KMS-11 (cell line): ENCODE results near the gene NEURL2.
"Not testable (repeated sequence)": the region's sequence is repeated elsewhere in the genome, so short reads cannot be mapped to it uniquely, and the experiment has no call there.

Experiments used
- H2AFZ ChIP-seq: fragments of 200-600 bp; sonication (generic); 2 replicates; pipeline ENCODE4 v1.6.1; 2016; ENCODE audit warnings: antibody characterized with exemption, mixed run types, low read depth
- H3K27ac ChIP-seq: fragments of 200-600 bp; sonication (generic); 2 replicates; pipeline ENCODE4 v1.6.1; 2016; ENCODE audit warnings: mild to moderate bottlenecking, mixed run types
- H3K27me3 ChIP-seq: fragments of 200-600 bp; sonication (generic); 2 replicates; pipeline ENCODE4 v1.6.1; 2017; ENCODE audit warnings: mild to moderate bottlenecking, low read depth, mixed run types, moderate library complexity; ENCODE audit not compliant: insufficient read depth
- H3K36me3 ChIP-seq: fragments of 200-600 bp; sonication (generic); 2 replicates; pipeline ENCODE4 v1.6.1; 2017; ENCODE audit warnings: mild to moderate bottlenecking, mixed run types; ENCODE audit not compliant: insufficient read depth
- H3K4me1 ChIP-seq: fragments of 200-600 bp; sonication (generic); 2 replicates; pipeline ENCODE4 v1.6.1; 2016; ENCODE audit warnings: mild to moderate bottlenecking, low read depth, mixed run types; ENCODE audit not compliant: poor library complexity, severe bottlenecking
- H3K4me2 ChIP-seq: fragments of 200-600 bp; sonication (generic); 2 replicates; pipeline ENCODE4 v1.7.0; 2016; ENCODE audit warnings: mild to moderate bottlenecking, mixed run types
- H3K4me3 ChIP-seq: fragments of 200-600 bp; sonication (generic); IDR thresholded peaks from 2 replicates; pipeline ENCODE4 v1.6.1; 2017; ENCODE audit warnings: low read depth, low read length, mixed read lengths; ENCODE audit not compliant: insufficient read depth
- H3K79me2 ChIP-seq: fragments of 200-600 bp; sonication (generic); 2 replicates; pipeline ENCODE4 v1.6.1; 2016; ENCODE audit warnings: low read depth, mixed run types; ENCODE audit not compliant: insufficient read depth
- H3K9ac ChIP-seq: fragments of 200-600 bp; sonication (generic); 2 replicates; pipeline ENCODE4 v1.6.1; 2016; ENCODE audit warnings: mild to moderate bottlenecking, mixed run types
- H4K20me1 ChIP-seq: fragments of 200-600 bp; sonication (generic); 2 replicates; pipeline ENCODE4 v1.6.1; 2016; ENCODE audit warnings: mild to moderate bottlenecking, mixed run types; ENCODE audit not compliant: insufficient read depth
- TF ChIP-seq, protein P1 (sequence below): fragments of 200-600 bp; sonication (generic); conservative IDR thresholded peaks from 2 replicates; pipeline ENCODE4 v1.6.1; 2017; ENCODE audit warnings: low read depth, mild to moderate bottlenecking, antibody characterized with exemption, low read length, moderate library complexity, mixed read lengths

The NEURL2 gene

DNA sequence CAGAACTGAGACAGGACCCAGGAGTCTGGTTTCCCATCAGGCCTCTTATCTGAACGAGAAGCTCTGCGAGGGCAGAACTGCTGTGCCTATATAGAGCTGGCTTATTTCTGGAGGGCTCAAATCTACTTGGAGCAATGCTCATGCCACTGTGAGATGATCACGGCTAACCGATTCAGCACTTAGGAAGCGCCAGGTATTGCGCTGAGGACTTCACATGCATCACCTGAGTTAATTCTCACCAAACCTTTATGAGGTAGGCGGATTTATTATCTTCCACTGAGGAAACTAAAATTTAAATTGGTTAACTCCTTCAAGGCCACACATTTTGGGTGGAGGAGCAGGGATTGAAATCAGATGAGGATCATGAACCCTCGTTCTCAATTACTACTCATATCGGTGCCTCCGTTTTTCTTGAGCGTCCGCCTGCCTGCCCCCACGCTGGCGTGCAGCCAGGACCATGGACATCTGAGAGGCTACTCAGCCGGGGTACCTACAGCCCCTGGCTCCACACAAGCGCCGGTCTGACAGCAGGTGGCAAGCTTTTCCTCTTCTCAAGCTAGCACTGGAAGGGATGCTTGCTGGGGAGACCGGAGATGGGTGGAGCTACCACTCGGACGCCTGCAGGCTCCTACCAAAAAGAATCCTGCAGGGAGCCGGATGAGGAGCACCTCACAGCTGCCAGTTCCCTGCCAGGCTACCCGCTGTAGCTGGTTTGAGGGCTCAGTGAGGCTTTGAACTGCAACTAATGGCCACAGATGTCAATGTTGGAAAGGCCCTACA is 42.4 kb upstream of the NEURL2 start:
- H3K4me3 ChIP-seq, result no peak overlapping the region
- peaks cover 13% of the 10 kb centered on the region for H3K4me1 ChIP-seq
- H3K9ac ChIP-seq, result peak overlapping the region; percentile 99
- H3K79me2 ChIP-seq, result peaks cover 7% of the 10 kb centered on the region; the same call in 1 of the 2 replicates
- H3K4me2 ChIP-seq, result peak overlapping the region; percentile 96
- no peaks in the 10 kb centered on the region for H4K20me1 ChIP-seq
- peak overlapping the region; percentile 98 for H3K27ac ChIP-seq
- no peaks in the 10 kb centered on the region for H3K36me3 ChIP-seq
- TF ChIP-seq, protein P1, sequence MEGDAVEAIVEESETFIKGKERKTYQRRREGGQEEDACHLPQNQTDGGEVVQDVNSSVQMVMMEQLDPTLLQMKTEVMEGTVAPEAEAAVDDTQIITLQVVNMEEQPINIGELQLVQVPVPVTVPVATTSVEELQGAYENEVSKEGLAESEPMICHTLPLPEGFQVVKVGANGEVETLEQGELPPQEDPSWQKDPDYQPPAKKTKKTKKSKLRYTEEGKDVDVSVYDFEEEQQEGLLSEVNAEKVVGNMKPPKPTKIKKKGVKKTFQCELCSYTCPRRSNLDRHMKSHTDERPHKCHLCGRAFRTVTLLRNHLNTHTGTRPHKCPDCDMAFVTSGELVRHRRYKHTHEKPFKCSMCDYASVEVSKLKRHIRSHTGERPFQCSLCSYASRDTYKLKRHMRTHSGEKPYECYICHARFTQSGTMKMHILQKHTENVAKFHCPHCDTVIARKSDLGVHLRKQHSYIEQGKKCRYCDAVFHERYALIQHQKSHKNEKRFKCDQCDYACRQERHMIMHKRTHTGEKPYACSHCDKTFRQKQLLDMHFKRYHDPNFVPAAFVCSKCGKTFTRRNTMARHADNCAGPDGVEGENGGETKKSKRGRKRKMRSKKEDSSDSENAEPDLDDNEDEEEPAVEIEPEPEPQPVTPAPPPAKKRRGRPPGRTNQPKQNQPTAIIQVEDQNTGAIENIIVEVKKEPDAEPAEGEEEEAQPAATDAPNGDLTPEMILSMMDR, result peak; percentile 33; the same call in 1 of the 2 replicates
- H3K27me3 ChIP-seq, result no peaks in the 10 kb centered on the region
- peak overlapping the region; percentile 63 for H2AFZ ChIP-seq

DNA sequence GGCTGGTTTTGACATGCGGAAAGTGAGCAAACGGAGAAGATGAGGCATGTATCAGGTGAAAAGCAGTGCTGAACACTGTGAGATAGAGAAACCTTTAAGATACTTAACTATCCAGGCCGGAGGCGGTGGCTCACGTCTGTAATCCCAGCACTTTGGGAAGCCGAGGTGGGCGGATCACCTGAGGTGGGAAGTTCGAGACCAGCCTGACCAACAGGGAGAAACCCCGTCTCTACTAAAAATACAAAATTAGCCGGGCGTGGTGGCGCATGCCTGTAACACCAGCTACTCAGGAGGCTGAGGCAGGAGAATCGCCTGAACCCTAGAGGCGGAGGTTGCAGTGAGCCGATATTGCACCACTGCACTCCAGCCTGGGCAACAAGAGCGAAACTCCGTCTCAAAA is 40.7 kb upstream of the NEURL2 start:
- H2AFZ ChIP-seq, H3K4me3 ChIP-seq, H3K27ac ChIP-seq, H3K79me2 ChIP-seq, H3K4me2 ChIP-seq, H3K27me3 ChIP-seq, H3K36me3 ChIP-seq, H3K9ac ChIP-seq, H4K20me1 ChIP-seq: not testable (repeated sequence)
- peaks cover 13% of the 10 kb centered on the region for H3K4me1 ChIP-seq

DNA sequence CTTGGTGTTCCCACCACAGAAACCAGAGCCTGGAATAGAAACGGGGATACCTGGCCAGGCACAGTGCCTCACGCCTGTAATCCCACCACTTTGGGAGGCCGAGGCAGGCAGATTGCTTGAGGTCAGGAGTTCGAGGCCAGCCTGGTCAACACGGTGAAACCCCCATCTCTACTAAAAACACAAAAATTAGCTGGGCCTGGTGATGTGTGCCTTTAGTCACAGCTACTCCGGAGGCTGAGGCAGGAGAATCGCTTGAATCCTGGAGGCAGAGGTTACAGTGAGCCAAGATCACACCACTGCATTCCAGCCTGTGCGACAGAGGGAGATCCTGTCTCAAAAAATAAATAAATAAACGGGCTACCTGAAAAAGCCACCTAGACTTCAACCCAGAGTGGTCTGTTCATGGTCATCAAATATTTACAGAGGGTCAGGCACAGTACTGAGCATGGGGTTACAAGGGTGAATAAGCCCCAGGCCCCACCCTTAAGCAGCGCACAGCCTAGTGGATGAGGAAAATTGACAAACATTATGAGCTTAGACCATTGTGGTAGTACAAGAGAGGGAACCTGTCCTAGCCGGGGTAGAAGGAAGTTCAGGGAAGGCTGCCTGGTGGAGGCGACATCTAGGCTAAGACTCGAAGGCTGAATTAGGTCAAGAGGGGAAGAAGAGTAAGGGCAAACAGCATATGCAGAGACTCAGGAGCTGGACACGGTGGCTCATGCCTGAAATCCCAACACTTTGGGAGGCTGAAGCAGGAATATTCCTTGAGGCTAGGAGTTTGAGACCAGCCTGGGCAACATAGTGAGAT is 36.3 kb upstream of the NEURL2 start:
- Histone ChIP-seq H3K36me3 (no peaks in the 10 kb centered on the region), H3K27me3 (no peaks in the 10 kb centered on the region), H3K4me3 (no peak overlapping the region), H3K9ac (no peak overlapping the region), H3K4me2 (no peak overlapping the region), H3K4me1 (peaks cover 20% of the 10 kb centered on the region), H4K20me1 (no peaks in the 10 kb centered on the region), H3K27ac (no peak overlapping the region), H3K79me2 (no peaks in the 10 kb centered on the region), H2AFZ (no peak overlapping the region)
- TF ChIP-seq, protein P1, result no peak

DNA sequence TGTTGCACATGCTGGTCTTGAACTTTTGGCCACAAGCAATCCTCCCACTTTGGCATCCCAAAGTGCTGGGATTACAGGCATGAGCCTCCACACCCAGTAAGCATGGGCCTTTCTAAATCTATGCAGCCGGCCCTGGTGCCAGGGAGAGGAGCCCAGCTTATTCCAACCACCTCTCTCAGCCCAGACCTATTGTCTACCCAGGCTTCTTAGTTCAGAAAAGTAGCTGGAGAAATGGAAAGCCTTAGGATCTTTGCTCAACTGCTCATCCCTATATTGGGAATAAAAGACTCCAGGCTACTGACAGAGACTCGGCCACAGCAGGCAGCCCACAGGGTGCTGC is 35.7 kb upstream of the NEURL2 start:
- Histone ChIP-seq H2AFZ (no peak overlapping the region), H3K36me3 (no peaks in the 10 kb centered on the region), H4K20me1 (no peaks in the 10 kb centered on the region), H3K4me1 (peaks cover 20% of the 10 kb centered on the region), H3K27ac (no peak overlapping the region), H3K9ac (no peak overlapping the region), H3K79me2 (no peaks in the 10 kb centered on the region), H3K4me3 (no peak overlapping the region), H3K27me3 (no peaks in the 10 kb centered on the region), H3K4me2 (no peak overlapping the region)
- TF ChIP-seq, protein P1, result no peak
